Psoas muscle (tissue), 8 donors: Measurements from ENCODE around the gene PTPRR. TPM values are rescaled to one million over a fixed set of nuclear protein-coding genes. Genes with fewer than 3 reads are reported as not detected.

Experiments used
- ATAC-seq, 4 donors: fragments of 200-7000 bp; cut with Tn5 transposase; one replicate each; pipeline ENCODE4 v1.9.1; 2020; ENCODE audit warnings: moderate library complexity in 3 of 4, mild to moderate bottlenecking in 2 of 4
- DNase-seq, 2 donors: peaks; one replicate each; pipeline ENCODE4 v3.0.0-alpha.2; 2020
- H3K27ac ChIP-seq: fragments of 200-600 bp; one replicate; pipeline ENCODE4 v1.8.0; 2022
- H3K27me3 ChIP-seq, 3 donors: fragments of 200-600 bp in 1 of 3; one replicate each; pipeline versions ENCODE4 v1.6.1 to v1.8.0; 2013 to 2022; ENCODE audit warnings: low read length in 2 of 3, mild to moderate bottlenecking in 2 of 3, moderate library complexity in 1 of 3; ENCODE audit not compliant: insufficient read depth in 3 of 3
- H3K36me3 ChIP-seq, 2 donors: fragments of 200-600 bp in 1 of 2; one replicate each; pipeline versions ENCODE4 v1.6.1 to v1.8.0; 2013 to 2022; ENCODE audit warnings: low read depth in 1 of 2, mild to moderate bottlenecking in 1 of 2, moderate library complexity in 1 of 2; ENCODE audit not compliant: insufficient read depth in 1 of 2
- H3K4me1 ChIP-seq: fragments of 200-600 bp; one replicate; pipeline ENCODE4 v1.8.0; 2022
- H3K4me3 ChIP-seq: fragments of 200-600 bp; one replicate; pipeline ENCODE4 v1.8.0; 2022; ENCODE audit warnings: mild to moderate bottlenecking
- H3K9me3 ChIP-seq: fragments of 200-600 bp; one replicate; pipeline ENCODE4 v1.8.0; 2022
- WGBS, 3 donors: extraction: QIAGEN DNeasy Blood & Tissue Kit; methylation state at CpG; one replicate each; pipeline versions ENCODE4 v1.1.6 to v1.1.7; 2013; 5-methylcytosine and 5-hydroxymethylcytosine counted together
- intact Hi-C, 2 donors: fragments of 100-400 bp; cut with DNase I; formaldehyde crosslinking; loops; one replicate each; pipeline versions ENCODE4 v1.11.0 to v1.14.2; 2022
- polyA plus RNA-seq, 3 donors: library from polyadenylated mRNA; stranded (reverse); fragments of 200-250 nt; gene quantifications; one replicate each; pipeline ENCODE4 v1.2.3, GENCODE V29; 2013
- total RNA-seq, 4 donors: library from RNA; stranded (reverse); fragmentation: NEBNext Ultra II Directional in 2 of 4; extraction: Animal tissue kit (Norgen Biotek cat#: 25700) in 2 of 4; gene quantifications; one replicate each; pipeline versions ENCODE4 v1.2.1 to v1.2.4, GENCODE V29; 2021 to 2023
- TF ChIP-seq, protein P1 (sequence below): fragments of 200-600 bp; IDR thresholded peaks from one replicate; pipeline ENCODE4 v1.8.0; 2022; ENCODE audit warnings: antibody characterized with exemption
- donor health status: healthy with polysubstance abuse.
- donor health status: DM: no; HTN: no; CAD: no; lungs with moderate emphysema.
- donor health status: Bipolar disorder and iron deficiency.
- donor health status: healthy.
- donor health status: DM: yes; HTN: yes; CAD: no.
- donor health status: DM: no; HTN: no; CAD: no.
- donor health status: DM: no; HTN: no; CAD: no.
- donor health status: DM: yes; HTN: yes; CAD: no.

Gene PTPRR
- total and polyA plus RNA-seq, 7 donors, result 0.08 to 0.35 (median 0.24) TPM

DNA sequence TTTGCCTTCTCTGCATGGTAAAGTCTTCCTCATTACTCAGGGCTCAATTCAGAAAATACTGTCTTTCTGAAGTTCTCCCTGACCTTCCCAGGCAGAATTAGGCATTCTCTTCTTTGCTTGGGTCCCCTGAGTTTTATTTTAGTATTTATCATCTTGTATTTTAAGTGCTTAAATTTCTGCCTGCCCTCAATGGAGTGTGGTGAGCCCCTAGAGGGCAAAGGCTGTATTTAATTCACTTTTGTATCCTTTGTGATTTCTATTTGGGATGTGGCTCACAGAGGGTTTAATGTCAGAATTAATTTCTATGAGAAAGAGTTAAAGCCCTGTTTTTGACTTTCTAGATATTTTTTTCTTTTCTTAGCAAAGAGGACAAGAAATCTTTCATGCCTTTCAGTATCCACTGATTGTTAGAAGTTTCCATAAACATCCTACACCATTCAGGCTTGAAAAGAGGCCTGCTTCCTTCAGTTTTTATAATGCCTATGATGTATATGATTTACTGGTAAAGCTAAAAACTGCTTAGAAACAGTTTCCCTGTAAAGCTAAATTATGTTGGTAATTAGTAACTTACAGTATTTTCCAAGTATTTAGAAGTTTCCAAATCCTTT, 227.8 kb downstream of the PTPRR start:
- Histone ChIP-seq H3K4me1 (no peaks in the 10 kb centered on the region), H3K4me3 (no peak overlapping the region), H3K27ac (no peak overlapping the region), H3K27me3 (no peaks in the 10 kb centered on the region), H3K9me3 (no peaks in the 10 kb centered on the region), H3K36me3 (no peaks in the 10 kb centered on the region)
- intact Hi-C loops, result no loop called here
- TF ChIP-seq, protein P1, sequence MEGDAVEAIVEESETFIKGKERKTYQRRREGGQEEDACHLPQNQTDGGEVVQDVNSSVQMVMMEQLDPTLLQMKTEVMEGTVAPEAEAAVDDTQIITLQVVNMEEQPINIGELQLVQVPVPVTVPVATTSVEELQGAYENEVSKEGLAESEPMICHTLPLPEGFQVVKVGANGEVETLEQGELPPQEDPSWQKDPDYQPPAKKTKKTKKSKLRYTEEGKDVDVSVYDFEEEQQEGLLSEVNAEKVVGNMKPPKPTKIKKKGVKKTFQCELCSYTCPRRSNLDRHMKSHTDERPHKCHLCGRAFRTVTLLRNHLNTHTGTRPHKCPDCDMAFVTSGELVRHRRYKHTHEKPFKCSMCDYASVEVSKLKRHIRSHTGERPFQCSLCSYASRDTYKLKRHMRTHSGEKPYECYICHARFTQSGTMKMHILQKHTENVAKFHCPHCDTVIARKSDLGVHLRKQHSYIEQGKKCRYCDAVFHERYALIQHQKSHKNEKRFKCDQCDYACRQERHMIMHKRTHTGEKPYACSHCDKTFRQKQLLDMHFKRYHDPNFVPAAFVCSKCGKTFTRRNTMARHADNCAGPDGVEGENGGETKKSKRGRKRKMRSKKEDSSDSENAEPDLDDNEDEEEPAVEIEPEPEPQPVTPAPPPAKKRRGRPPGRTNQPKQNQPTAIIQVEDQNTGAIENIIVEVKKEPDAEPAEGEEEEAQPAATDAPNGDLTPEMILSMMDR, result peak; percentile 17
- DNase-seq, result no peak
- ATAC-seq, result no peak

DNA sequence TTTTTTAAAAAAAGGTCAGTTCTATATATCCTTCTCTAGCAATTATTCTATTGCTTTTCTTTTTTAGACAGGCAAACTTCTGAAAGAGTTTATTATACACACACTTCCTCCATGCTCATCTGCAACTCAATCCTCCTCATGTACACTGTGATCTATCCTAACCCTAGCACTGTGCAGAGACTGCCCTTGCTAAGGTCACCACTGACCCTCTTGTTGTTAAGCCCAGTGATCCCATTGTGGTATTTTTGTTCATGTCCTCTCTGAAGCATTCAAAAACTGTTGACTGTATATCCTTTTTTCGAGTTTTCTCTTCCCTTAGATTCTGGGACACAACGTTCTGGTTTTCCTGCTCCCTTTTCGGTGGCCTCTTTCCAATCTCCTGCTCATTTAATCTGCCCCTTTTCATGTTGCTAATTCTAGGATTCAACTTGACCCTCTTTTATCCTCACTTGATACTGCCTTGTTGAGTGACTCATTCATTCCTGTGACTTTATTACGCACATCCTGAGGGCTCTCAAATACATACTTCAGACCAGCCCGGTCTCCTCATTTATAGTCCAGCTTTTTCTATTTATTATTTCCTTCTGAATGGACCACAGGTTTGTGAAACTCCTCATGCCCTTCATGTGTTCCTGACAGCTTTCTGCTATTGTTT, 229.4 kb downstream of the PTPRR start:
- DNase-seq (no peak), ATAC-seq (no peak)
- Histone ChIP-seq H3K27me3 (no peaks in the 10 kb centered on the region), H3K27ac (peak overlapping the region; percentile 33), H3K9me3 (no peaks in the 10 kb centered on the region), H3K4me1 (no peaks in the 10 kb centered on the region), H3K4me3 (no peak overlapping the region), H3K36me3 (no peaks in the 10 kb centered on the region)
- TF ChIP-seq, protein P1, result no peak
- intact Hi-C loops, result no loop called here
- 51 to 70% (median 58%) methylated on average over 5 of the region's 5 CpGs for WGBS, 3 donors

DNA sequence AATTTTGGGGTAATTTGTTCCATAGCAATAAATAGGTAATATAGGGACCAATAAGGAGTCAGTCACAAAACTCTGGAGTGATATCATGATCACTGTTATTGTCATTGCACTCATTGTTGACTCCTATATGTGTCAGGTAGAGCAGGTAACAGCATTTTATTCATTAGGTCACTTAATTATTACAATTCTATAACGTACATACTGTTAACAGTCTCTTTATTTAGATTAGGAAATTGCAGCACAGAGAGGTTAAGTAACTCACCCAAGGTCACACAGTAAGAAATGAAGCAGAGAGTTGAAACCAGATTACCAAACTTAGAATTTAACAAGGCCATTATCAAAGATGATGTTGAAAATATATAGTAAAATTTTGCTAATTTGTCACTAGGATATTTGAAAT, 233.6 kb downstream of the PTPRR start:
- H3K27me3 ChIP-seq, result no peaks in the 10 kb centered on the region
- intact Hi-C loops, result no loop called here
- no peaks in the 10 kb centered on the region for H3K9me3 ChIP-seq
- 59 to 75% (median 68%) methylated on average over 1 of the region's 1 CpG for WGBS, 3 donors
- no peaks in the 10 kb centered on the region for H3K36me3 ChIP-seq
- DNase-seq (no peak), ATAC-seq (no peak)
- H3K4me3 ChIP-seq, result no peak overlapping the region
- no peak overlapping the region for H3K27ac ChIP-seq
- no peaks in the 10 kb centered on the region for H3K4me1 ChIP-seq
- TF ChIP-seq, protein P1, result no peak

DNA sequence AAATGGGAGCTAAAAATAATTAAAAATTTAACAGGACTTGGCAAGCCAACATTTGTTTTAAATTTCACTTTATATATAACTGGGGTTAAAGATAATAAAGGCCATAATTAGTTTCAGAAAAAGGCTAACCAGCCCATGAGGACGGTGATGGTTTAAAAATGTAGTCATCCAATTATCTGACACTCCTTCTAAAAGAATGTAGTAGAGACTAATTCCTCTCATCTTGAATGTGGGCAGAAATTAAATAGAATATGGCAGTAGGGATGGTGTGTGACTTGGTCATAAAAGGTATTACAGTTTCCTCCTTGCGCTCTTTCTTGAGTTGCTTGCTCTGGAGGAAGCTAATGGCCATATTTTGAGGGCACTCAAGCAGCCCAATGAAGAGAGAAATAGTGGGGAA, 234.2 kb downstream of the PTPRR start:
- intact Hi-C loops, result no loop called here
- Histone ChIP-seq H3K27me3 (no peaks in the 10 kb centered on the region), H3K27ac (no peak overlapping the region), H3K36me3 (no peaks in the 10 kb centered on the region), H3K9me3 (no peaks in the 10 kb centered on the region), H3K4me3 (no peak overlapping the region), H3K4me1 (no peaks in the 10 kb centered on the region)
- TF ChIP-seq, protein P1, result no peak
- DNase-seq, result no peak
- WGBS, 3 donors, result 91 to 92% (median 91%) methylated on average over 2 of the region's 2 CpGs
- no peak for ATAC-seq

DNA sequence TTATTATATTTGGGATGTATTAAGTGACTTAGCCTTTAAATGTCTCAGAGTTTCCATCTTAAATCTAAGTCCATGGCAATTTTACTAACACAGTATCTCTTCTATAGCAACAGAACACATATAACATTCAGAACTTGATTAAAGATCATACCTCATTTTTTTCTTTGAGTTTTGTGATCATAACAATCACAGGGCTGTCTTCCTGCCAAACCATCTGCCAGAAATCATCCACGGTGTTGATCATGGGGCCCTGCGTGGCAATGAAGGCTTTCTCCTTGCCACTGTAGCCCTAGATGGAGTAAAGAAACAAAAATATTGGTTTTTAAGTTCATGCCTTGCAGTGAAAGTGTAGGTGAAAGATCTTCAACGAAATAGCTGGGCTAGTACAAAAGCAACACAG, 236.6 kb downstream of the PTPRR start:
- TF ChIP-seq, protein P1, result no peak
- no peak for ATAC-seq
- intact Hi-C loops, result no loop called here
- Histone ChIP-seq H3K27me3 (no peaks in the 10 kb centered on the region), H3K27ac (no peak overlapping the region), H3K9me3 (no peaks in the 10 kb centered on the region), H3K36me3 (no peaks in the 10 kb centered on the region), H3K4me1 (no peaks in the 10 kb centered on the region), H3K4me3 (no peak overlapping the region)
- 38 to 58% (median 38%) methylated on average over 3 of the region's 3 CpGs for WGBS, 3 donors
- DNase-seq, result no peak
